ENCODE data around the gene AHCYL1.

AHCYL1 gene

GRCh38 chr1:109989506-109990301 lies 5.1 kb downstream of the AHCYL1 start:
- peak; percentile 53 for FAIRE-seq

GRCh38 chr1:109990302-109990653 lies 5.7 kb downstream of the AHCYL1 start:
- FAIRE-seq = no peak

More at GRCh38 chr1:109989506-109990301, 5.1 kb downstream of the AHCYL1 start:
- TF ChIP-seq TAF1 (IDR thresholded peaks at IDR 0.05; ENCODE audit: borderline replicate concordance, low read depth, low read length) = no peak
- TF ChIP-seq POLR2AphosphoS5 (IDR thresholded peaks at IDR 0.05; ENCODE audit: low read depth, low read length) = no peak
- TF ChIP-seq POLR2A (IDR thresholded peaks at IDR 0.05; ENCODE audit: low read depth, low read length) = no peak
- DNase-seq (ENCODE audit: insufficient read length) = no peak

GRCh38 chr1:109991400-109991925 lies 6.9 kb downstream of the AHCYL1 start:
- FAIRE-seq (no peak), DNase-seq (ENCODE audit: insufficient read length) (no peak)
- TF ChIP-seq TAF1 (IDR thresholded peaks at IDR 0.05; ENCODE audit: borderline replicate concordance, low read depth, low read length) (no peak), POLR2AphosphoS5 (IDR thresholded peaks at IDR 0.05; ENCODE audit: low read depth, low read length) (no peak), POLR2A (IDR thresholded peaks at IDR 0.05; ENCODE audit: low read depth, low read length) (no peak)

More at GRCh38 chr1:109990302-109990653, 5.7 kb downstream of the AHCYL1 start:
- no peak for TF ChIP-seq POLR2AphosphoS5 (IDR thresholded peaks at IDR 0.05; ENCODE audit: low read depth, low read length)
- no peak for TF ChIP-seq TAF1 (IDR thresholded peaks at IDR 0.05; ENCODE audit: borderline replicate concordance, low read depth, low read length)
- no peak for TF ChIP-seq POLR2A (IDR thresholded peaks at IDR 0.05; ENCODE audit: low read depth, low read length)
- no peak for DNase-seq (ENCODE audit: insufficient read length)

GRCh38 chr1:109993885-109994284 lies 9.3 kb downstream of the AHCYL1 start:
- no peak for DNase-seq (ENCODE audit: insufficient read length)
- TF ChIP-seq POLR2A (IDR thresholded peaks at IDR 0.05; ENCODE audit: low read depth, low read length) (no peak), TAF1 (IDR thresholded peaks at IDR 0.05; ENCODE audit: borderline replicate concordance, low read depth, low read length) (no peak), POLR2AphosphoS5 (IDR thresholded peaks at IDR 0.05; ENCODE audit: low read depth, low read length) (no peak)
- FAIRE-seq = no peak

- no peak for DNase-seq (ENCODE audit: insufficient read length)
- FAIRE-seq = no peak
- TF ChIP-seq POLR2A (IDR thresholded peaks at IDR 0.05; ENCODE audit: low read depth, low read length) = no peak
- TF ChIP-seq POLR2AphosphoS5 (IDR thresholded peaks at IDR 0.05; ENCODE audit: low read depth, low read length) = no peak
- no peak for TF ChIP-seq TAF1 (IDR thresholded peaks at IDR 0.05; ENCODE audit: borderline replicate concordance, low read depth, low read length)
Measured at GRCh38 chr1:109994654-109995053, 10.1 kb downstream of the AHCYL1 start.

- FAIRE-seq (no peak), DNase-seq (ENCODE audit: insufficient read length) (no peak)
- TF ChIP-seq TAF1 (IDR thresholded peaks at IDR 0.05; ENCODE audit: borderline replicate concordance, low read depth, low read length) (no peak), POLR2A (IDR thresholded peaks at IDR 0.05; ENCODE audit: low read depth, low read length) (no peak), POLR2AphosphoS5 (IDR thresholded peaks at IDR 0.05; ENCODE audit: low read depth, low read length) (no peak)
Measured at GRCh38 chr1:109995536-109995935, 11.0 kb downstream of the AHCYL1 start.

- DNase-seq (ENCODE audit: insufficient read length) = no peak
- FAIRE-seq = no peak
- TF ChIP-seq POLR2AphosphoS5 (IDR thresholded peaks at IDR 0.05; ENCODE audit: low read depth, low read length) (no peak), POLR2A (IDR thresholded peaks at IDR 0.05; ENCODE audit: low read depth, low read length) (no peak), TAF1 (IDR thresholded peaks at IDR 0.05; ENCODE audit: borderline replicate concordance, low read depth, low read length) (no peak)
Measured at GRCh38 chr1:109996476-109996875, 11.9 kb downstream of the AHCYL1 start.

GRCh38 chr1:109997204-109997866 lies 12.8 kb downstream of the AHCYL1 start:
- DNase-seq (ENCODE audit: insufficient read length) (no peak), FAIRE-seq (no peak)
- TF ChIP-seq POLR2A (IDR thresholded peaks at IDR 0.05; ENCODE audit: low read depth, low read length) (no peak), POLR2AphosphoS5 (IDR thresholded peaks at IDR 0.05; ENCODE audit: low read depth, low read length) (no peak), TAF1 (IDR thresholded peaks at IDR 0.05; ENCODE audit: borderline replicate concordance, low read depth, low read length) (no peak)

- FAIRE-seq = no peak
- TF ChIP-seq POLR2AphosphoS5 (IDR thresholded peaks at IDR 0.05; ENCODE audit: low read depth, low read length) (no peak), TAF1 (IDR thresholded peaks at IDR 0.05; ENCODE audit: borderline replicate concordance, low read depth, low read length) (no peak)
- DNase-seq (ENCODE audit: insufficient read length) = no peak
Measured at GRCh38 chr1:109997867-109998229, 13.3 kb downstream of the AHCYL1 start.

GRCh38 chr1:110002695-110003094 lies 18.1 kb downstream of the AHCYL1 start:
- TF ChIP-seq TAF1 (IDR thresholded peaks at IDR 0.05; ENCODE audit: borderline replicate concordance, low read depth, low read length) = no peak
- no peak for TF ChIP-seq POLR2AphosphoS5 (IDR thresholded peaks at IDR 0.05; ENCODE audit: low read depth, low read length)
- no peak for TF ChIP-seq POLR2A (IDR thresholded peaks at IDR 0.05; ENCODE audit: low read depth, low read length)
- FAIRE-seq (no peak), DNase-seq (ENCODE audit: insufficient read length) (no peak)

- FAIRE-seq (peak; percentile 78), DNase-seq (ENCODE audit: insufficient read length) (no peak)
- TF ChIP-seq POLR2A (IDR thresholded peaks at IDR 0.05; ENCODE audit: low read depth, low read length) (no peak), TAF1 (IDR thresholded peaks at IDR 0.05; ENCODE audit: borderline replicate concordance, low read depth, low read length) (no peak), POLR2AphosphoS5 (IDR thresholded peaks at IDR 0.05; ENCODE audit: low read depth, low read length) (no peak)
Measured at GRCh38 chr1:110003747-110004428, 19.3 kb downstream of the AHCYL1 start.
